Upper lobe of left lung (tissue), 6 donors: ENCODE results near the gene KIAA1958. TPM values are rescaled to one million over a fixed set of nuclear protein-coding genes. Genes with fewer than 3 reads are reported as not detected.

Source experiments
- ATAC-seq, 2 donors: fragments of 200-7000 bp; cut with Tn5 transposase; one replicate each; pipeline ENCODE4 v1.9.1; 2022; ENCODE audit warnings: mild to moderate bottlenecking in 2 of 2, moderate library complexity in 2 of 2; ENCODE audit not compliant: low FRiP score in 2 of 2
- DNase-seq, 2 donors: peaks; one replicate each; pipeline ENCODE4 v3.0.0-alpha.2; 2019 to 2020
- H3K27ac ChIP-seq, 4 donors: fragments of 200-600 bp; sonication (generic); one replicate each; pipeline ENCODE4 v1.5.1; 2016 to 2019
- H3K27me3 ChIP-seq, 4 donors: fragments of 200-600 bp; sonication (generic); one replicate each; pipeline ENCODE4 v1.5.1; 2017 to 2019
- H3K36me3 ChIP-seq, 4 donors: fragments of 200-600 bp; sonication (generic); one replicate each; pipeline ENCODE4 v1.5.1; 2016 to 2019
- H3K4me1 ChIP-seq, 4 donors: fragments of 200-600 bp; sonication (generic); one replicate each; pipeline ENCODE4 v1.5.1; 2018 to 2019
- H3K4me3 ChIP-seq, 4 donors: fragments of 200-600 bp; sonication (generic); one replicate each; pipeline ENCODE4 v1.5.1; 2017 to 2019; ENCODE audit warnings: mild to moderate bottlenecking in 2 of 4, moderate library complexity in 1 of 4
- H3K9me3 ChIP-seq, 4 donors: fragments of 200-600 bp; sonication (generic); one replicate each; pipeline ENCODE4 v1.5.1; 2018 to 2019
- EP300 ChIP-seq, 4 donors: sonication (generic); formaldehyde crosslinking; IDR thresholded peaks; one replicate each; pipeline ENCODE4 v1.5.1; 2017; ENCODE audit warnings: antibody characterized with exemption in 4 of 4, control low read depth in 2 of 4
- POLR2A ChIP-seq, 4 donors: fragments of 450-650 bp; IDR thresholded peaks; one replicate each; pipeline ENCODE4 v1.5.1; 2016 to 2017; ENCODE audit warnings: antibody characterized with exemption in 4 of 4, mild to moderate bottlenecking in 2 of 4
- POLR2AphosphoS5 ChIP-seq, 2 donors: sonication (generic); formaldehyde crosslinking; IDR thresholded peaks; one replicate each; pipeline ENCODE4 v1.5.1; 2017; ENCODE audit warnings: antibody characterized with exemption in 2 of 2
- WGBS, 2 donors: methylation state at CpG; one replicate each; pipeline ENCODE4 v1.1.5; 2017 to 2018; 5-methylcytosine and 5-hydroxymethylcytosine counted together
- total RNA-seq, 6 donors: library from RNA; depleted of rRNA in 4 of 6; stranded (reverse); fragments of >200 nt in 4 of 6; gene quantifications; one replicate each; pipeline versions ENCODE4 v1.1.0 to v1.2.1, GENCODE V29; 2016 to 2021
- TF ChIP-seq, protein P1 (sequence below), 6 experiments: fragments of 450-650 bp in 4 of 6; fragments of 200-600 bp in 2 of 6; sonication (generic) in 2 of 6; IDR thresholded peaks; one replicate each; pipeline ENCODE4 v1.5.1; 2016 to 2019; ENCODE audit warnings: antibody characterized with exemption in 6 of 6
- donor health status: DM: no; HTN: no; CAD: no; lungs with moderate emphysema.
- donor health status: DM: no; HTN: yes; CAD: no; lungs with severe emphysema.

The KIAA1958 gene
- total RNA-seq, 6 donors from 2014 or later = 9.2 to 21.1 (median 14.2) TPM

DNA sequence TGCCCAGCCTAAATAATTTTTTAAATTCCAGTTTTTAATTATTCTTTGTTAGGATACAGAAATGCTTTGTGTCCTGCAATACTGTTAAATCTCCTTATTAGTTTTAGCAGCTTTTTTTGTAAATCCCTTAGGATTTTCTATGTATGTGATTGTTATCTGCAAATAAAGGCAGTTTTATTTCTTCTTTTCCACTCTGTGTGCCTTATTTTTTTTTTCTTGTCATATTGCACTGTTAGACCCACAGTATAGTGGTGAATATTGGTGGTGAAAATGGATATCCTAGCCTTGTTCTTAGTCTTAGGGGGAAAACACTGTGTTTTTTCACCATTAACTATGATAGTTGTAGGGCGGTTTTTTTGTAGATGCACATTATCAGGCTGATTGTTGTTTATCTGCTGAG lies 11.3 kb upstream of the KIAA1958 start:
- no peaks in the 10 kb centered on the region for H3K27me3 ChIP-seq
- 100% methylated on average over 1 of the region's 1 CpG for WGBS, 2 donors
- H3K4me3 ChIP-seq = no peak overlapping the region
- no peak for DNase-seq
- no peaks in the 10 kb centered on the region for H3K4me1 ChIP-seq
- peaks cover 0 to 6% (median 2%) of the 10 kb centered on the region in 4 donors for H3K9me3 ChIP-seq
- H3K27ac ChIP-seq = no peak overlapping the region
- no peak for ATAC-seq
- TF ChIP-seq POLR2A (IDR thresholded peaks at IDR 0.05) (no peak), POLR2AphosphoS5 (IDR thresholded peaks at IDR 0.05) (no peak)
- peaks cover 0 to 16% (median 9%) of the 10 kb centered on the region in 4 donors for H3K36me3 ChIP-seq

DNA sequence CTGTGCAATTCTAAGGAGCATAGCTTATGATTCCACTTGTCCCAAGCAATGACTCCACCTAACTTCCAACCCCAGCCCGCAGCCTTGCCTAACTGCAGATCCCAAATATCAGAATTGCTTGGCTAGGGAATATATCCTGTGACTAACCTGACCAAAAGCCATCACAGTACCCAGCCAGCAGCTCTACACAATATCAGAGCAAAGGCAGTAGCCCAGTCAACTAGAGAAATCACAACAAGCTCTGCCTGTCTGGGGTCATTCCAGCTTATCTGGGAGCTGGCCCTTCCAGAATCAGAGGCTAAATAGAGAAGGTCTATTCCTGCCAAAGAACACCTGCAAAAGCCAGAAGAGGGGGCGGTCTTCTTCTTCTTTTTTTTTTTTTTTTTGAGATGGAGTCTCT lies 9.3 kb upstream of the KIAA1958 start:
- WGBS, 2 donors = 98 to 100% methylated on average over 2 of the region's 2 CpGs
- Histone ChIP-seq H3K9me3 (peaks cover 0 to 6% (median 2%) of the 10 kb centered on the region in 4 donors), H3K27ac (no peak overlapping the region), H3K4me1 (no peaks in the 10 kb centered on the region), H3K27me3 (no peaks in the 10 kb centered on the region), H3K36me3 (peaks cover 0 to 4% (median 1%) of the 10 kb centered on the region in 4 donors), H3K4me3 (no peak overlapping the region)
- DNase-seq = no peak
- TF ChIP-seq POLR2A (IDR thresholded peaks at IDR 0.05) (no peak), POLR2AphosphoS5 (IDR thresholded peaks at IDR 0.05) (no peak)
- ATAC-seq = no peak

DNA sequence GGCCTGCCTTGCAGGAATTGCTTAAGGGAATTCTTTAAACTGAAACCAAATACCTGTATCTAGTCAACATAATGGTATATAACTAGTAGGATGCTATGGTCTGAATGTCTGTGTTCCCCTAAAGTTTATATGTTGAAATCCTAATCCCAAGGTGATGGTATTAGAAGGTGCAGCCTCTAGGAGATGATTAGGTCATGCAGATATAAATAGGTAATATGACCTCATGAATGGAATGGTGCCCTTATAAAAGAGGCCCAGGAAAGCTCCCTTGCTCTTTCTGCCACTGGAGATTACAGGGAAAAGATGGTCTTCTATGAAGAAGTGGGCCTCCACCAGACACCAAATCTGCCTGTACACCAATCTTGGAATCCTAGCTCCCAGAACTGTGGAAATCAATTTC lies 7.4 kb upstream of the KIAA1958 start:
- no peak for ATAC-seq
- H3K4me1 ChIP-seq = no peaks in the 10 kb centered on the region
- DNase-seq = no peak
- H3K9me3 ChIP-seq = peaks cover 0 to 6% (median 2%) of the 10 kb centered on the region in 4 donors
- no peak overlapping the region for H3K27ac ChIP-seq
- H3K4me3 ChIP-seq = no peak overlapping the region
- no peaks in the 10 kb centered on the region for H3K36me3 ChIP-seq
- TF ChIP-seq EP300 (IDR thresholded peaks at IDR 0.05) (no peak), POLR2A (IDR thresholded peaks at IDR 0.05) (no peak), POLR2AphosphoS5 (IDR thresholded peaks at IDR 0.05) (no peak)
- TF ChIP-seq, protein P1, sequence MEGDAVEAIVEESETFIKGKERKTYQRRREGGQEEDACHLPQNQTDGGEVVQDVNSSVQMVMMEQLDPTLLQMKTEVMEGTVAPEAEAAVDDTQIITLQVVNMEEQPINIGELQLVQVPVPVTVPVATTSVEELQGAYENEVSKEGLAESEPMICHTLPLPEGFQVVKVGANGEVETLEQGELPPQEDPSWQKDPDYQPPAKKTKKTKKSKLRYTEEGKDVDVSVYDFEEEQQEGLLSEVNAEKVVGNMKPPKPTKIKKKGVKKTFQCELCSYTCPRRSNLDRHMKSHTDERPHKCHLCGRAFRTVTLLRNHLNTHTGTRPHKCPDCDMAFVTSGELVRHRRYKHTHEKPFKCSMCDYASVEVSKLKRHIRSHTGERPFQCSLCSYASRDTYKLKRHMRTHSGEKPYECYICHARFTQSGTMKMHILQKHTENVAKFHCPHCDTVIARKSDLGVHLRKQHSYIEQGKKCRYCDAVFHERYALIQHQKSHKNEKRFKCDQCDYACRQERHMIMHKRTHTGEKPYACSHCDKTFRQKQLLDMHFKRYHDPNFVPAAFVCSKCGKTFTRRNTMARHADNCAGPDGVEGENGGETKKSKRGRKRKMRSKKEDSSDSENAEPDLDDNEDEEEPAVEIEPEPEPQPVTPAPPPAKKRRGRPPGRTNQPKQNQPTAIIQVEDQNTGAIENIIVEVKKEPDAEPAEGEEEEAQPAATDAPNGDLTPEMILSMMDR (IDR thresholded peaks at IDR 0.05) = no peak
- H3K27me3 ChIP-seq = no peaks in the 10 kb centered on the region

DNA sequence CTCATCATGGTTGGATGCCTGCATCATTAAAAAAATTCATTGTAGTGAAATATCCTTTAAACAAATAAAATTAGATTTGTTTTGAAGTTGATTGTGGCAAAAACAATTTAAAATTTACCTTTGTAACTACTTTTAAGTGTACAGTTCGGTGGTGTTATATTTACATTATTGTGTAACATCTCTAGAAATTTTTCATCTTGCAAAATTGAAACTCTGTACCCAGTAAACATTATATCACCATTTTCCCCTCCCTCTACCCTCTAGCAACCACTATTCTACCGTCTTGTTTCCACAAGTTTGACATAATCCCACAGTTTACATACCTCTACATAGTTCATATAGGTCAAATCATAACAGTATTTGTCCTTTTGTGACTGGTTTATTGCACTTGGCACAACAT lies 2.0 kb upstream of the KIAA1958 start:
- no peaks in the 10 kb centered on the region for H3K36me3 ChIP-seq
- WGBS, 2 donors = 60 to 79% methylated on average over 2 of the region's 2 CpGs
- peaks cover 2 to 8% (median 7%) of the 10 kb centered on the region in 4 donors for H3K4me1 ChIP-seq

DNA sequence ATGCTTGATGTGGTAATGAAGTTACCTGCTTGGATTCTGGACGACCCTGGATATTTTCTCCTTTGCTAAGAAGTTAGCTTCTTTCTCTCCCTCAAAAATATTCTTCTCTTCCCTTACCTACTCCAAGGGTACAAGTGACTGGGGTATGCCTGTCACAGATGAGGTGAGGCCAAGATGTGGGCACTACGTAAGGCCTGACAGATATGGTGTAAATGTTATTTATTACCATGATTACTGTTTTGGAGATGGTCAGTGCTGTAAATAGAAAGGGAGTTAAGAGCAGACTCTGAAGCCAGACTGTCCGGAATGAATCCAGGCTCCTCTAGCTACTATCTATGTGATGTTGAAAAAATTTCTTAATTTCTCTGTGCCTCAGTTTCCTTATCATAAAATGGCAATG lies 1.1 kb upstream of the KIAA1958 start:
- no peak for ATAC-seq
- Histone ChIP-seq H3K36me3 (no peaks in the 10 kb centered on the region), H3K4me1 (peaks cover 2 to 12% (median 7%) of the 10 kb centered on the region in 4 donors), H3K4me3 (peak overlapping the region in 3 of 4 donors; percentile 73 to 89 (median 84)), H3K9me3 (no peaks in the 10 kb centered on the region), H3K27me3 (no peaks in the 10 kb centered on the region), H3K27ac (no peak overlapping the region)
- 80 to 85% methylated on average over 3 of the region's 3 CpGs for WGBS, 2 donors
- DNase-seq = no peak
- TF ChIP-seq POLR2A (IDR thresholded peaks at IDR 0.05) (no peak), POLR2AphosphoS5 (IDR thresholded peaks at IDR 0.05) (no peak), EP300 (IDR thresholded peaks at IDR 0.05) (no peak)
- TF ChIP-seq, protein P1 (IDR thresholded peaks at IDR 0.05) = no peak

More for the DNA sequence above, 2.0 kb upstream of the KIAA1958 start:
- no peak for DNase-seq
- ATAC-seq = no peak
- Histone ChIP-seq H3K9me3 (no peaks in the 10 kb centered on the region), H3K4me3 (no peak overlapping the region), H3K27me3 (no peaks in the 10 kb centered on the region), H3K27ac (no peak overlapping the region)
- TF ChIP-seq, protein P1 (IDR thresholded peaks at IDR 0.05) = no peak
- TF ChIP-seq POLR2A (IDR thresholded peaks at IDR 0.05) (no peak), POLR2AphosphoS5 (IDR thresholded peaks at IDR 0.05) (no peak), EP300 (IDR thresholded peaks at IDR 0.05) (no peak)
